CD4-positive, alpha-beta T cell treated with Interleukin-4 for 1 hour (primary cell): Measurements from ENCODE around the gene EFHD1.
"Not testable (repeated sequence)": the region's sequence is repeated elsewhere in the genome, so short reads cannot be mapped to it uniquely, and the experiment has no call there.

Experiments used
- DNase-seq, 2 donors: peaks; one replicate each; pipeline ENCODE4 v3.0.0-alpha.2; 2020 to 2022

EFHD1 gene

GRCh38 chr2:232653441-232653840 lies 20.0 kb downstream of the EFHD1 start:
- DNase-seq, result no peak

GRCh38 chr2:232655392-232655791 lies 22.0 kb downstream of the EFHD1 start:
- no peak for DNase-seq

- no peak for DNase-seq
Measured at GRCh38 chr2:232658217-232658785, 24.9 kb downstream of the EFHD1 start.

- DNase-seq, result no peak
Measured at GRCh38 chr2:232659359-232659758, 26.0 kb downstream of the EFHD1 start.

- no peak for DNase-seq
Measured at GRCh38 chr2:232662486-232663260, 29.3 kb downstream of the EFHD1 start.

GRCh38 chr2:232666051-232666805 lies 32.8 kb downstream of the EFHD1 start:
- no peak for DNase-seq

GRCh38 chr2:232667989-232668583 lies 34.7 kb downstream of the EFHD1 start:
- no peak for DNase-seq

GRCh38 chr2:232668805-232669444 lies 35.5 kb downstream of the EFHD1 start:
- no peak for DNase-seq

GRCh38 chr2:232672588-232672987 lies 39.2 kb downstream of the EFHD1 start:
- DNase-seq, result no peak

- DNase-seq, result no peak
Measured at GRCh38 chr2:232674491-232674890, 41.1 kb downstream of the EFHD1 start.

- DNase-seq, result no peak
Measured at GRCh38 chr2:232675381-232675780, 42.0 kb downstream of the EFHD1 start.

- no peak for DNase-seq
Measured at GRCh38 chr2:232680006-232680405, 46.6 kb downstream of the EFHD1 start.

GRCh38 chr2:232681527-232681926 lies 48.1 kb downstream of the EFHD1 start:
- DNase-seq, result no peak

- DNase-seq, result no peak
Measured at GRCh38 chr2:232683368-232683767, 50.0 kb downstream of the EFHD1 start.

- not testable (repeated sequence) for DNase-seq
Measured at GRCh38 chr2:232685391-232685790, 52.0 kb downstream of the EFHD1 start.

GRCh38 chr2:232687382-232688160 lies 54.2 kb downstream of the EFHD1 start:
- DNase-seq, result no peak

- no peak for DNase-seq
Measured at GRCh38 chr2:232688201-232688600, 54.8 kb downstream of the EFHD1 start.

GRCh38 chr2:232689152-232689910 lies 55.9 kb downstream of the EFHD1 start:
- DNase-seq, result no peak

GRCh38 chr2:232691117-232691516 lies 57.7 kb downstream of the EFHD1 start:
- not testable (repeated sequence) for DNase-seq

- no peak for DNase-seq
Measured at GRCh38 chr2:232693344-232693743, 59.9 kb downstream of the EFHD1 start.

GRCh38 chr2:232696609-232697058 lies 63.2 kb downstream of the EFHD1 start:
- no peak for DNase-seq
